ENCODE results near the gene RPS13.
"Not testable (repeated sequence)": the region's sequence is repeated elsewhere in the genome, so short reads cannot be mapped to it uniquely, and the experiment has no call there.

The RPS13 gene

GRCh38 chr11:17077520-17078401, at the start of gene RPS13:
Gene RPS13 (minus strand): TSS chr11:17077667. CDS start chr11:17077641, 26 bp downstream.
- in situ Hi-C loops (cut with MboI; ENCODE audit: low sequenced_read_pairs): no loop called here

- in situ Hi-C loops (cut with MboI; ENCODE audit: low sequenced_read_pairs): no loop called here
Observed at GRCh38 chr11:17121981-17122380, 44.5 kb upstream of the RPS13 start.

GRCh38 chr11:17117262-17117661, 39.8 kb upstream of the RPS13 start:
- in situ Hi-C loops (cut with MboI; ENCODE audit: low sequenced_read_pairs): no loop called here

GRCh38 chr11:17116117-17116516, 38.6 kb upstream of the RPS13 start:
- in situ Hi-C loops (cut with MboI; ENCODE audit: low sequenced_read_pairs): no loop called here

GRCh38 chr11:17107745-17108144, 30.3 kb upstream of the RPS13 start:
- in situ Hi-C loops (cut with MboI; ENCODE audit: low sequenced_read_pairs): not testable (repeated sequence)

GRCh38 chr11:17105404-17106040, 28.1 kb upstream of the RPS13 start:
- in situ Hi-C loops (cut with MboI; ENCODE audit: low sequenced_read_pairs): not testable (repeated sequence)

- in situ Hi-C loops (cut with MboI; ENCODE audit: low sequenced_read_pairs): no loop called here
Observed at GRCh38 chr11:17102462-17102861, 25.0 kb upstream of the RPS13 start.

GRCh38 chr11:17098658-17099057, 21.2 kb upstream of the RPS13 start:
- in situ Hi-C loops (cut with MboI; ENCODE audit: low sequenced_read_pairs): no loop called here

GRCh38 chr11:17098038-17098437, 20.6 kb upstream of the RPS13 start:
- in situ Hi-C loops (cut with MboI; ENCODE audit: low sequenced_read_pairs): no loop called here

- in situ Hi-C loops (cut with MboI; ENCODE audit: low sequenced_read_pairs): not testable (repeated sequence)
Observed at GRCh38 chr11:17085976-17086375, 8.5 kb upstream of the RPS13 start.

GRCh38 chr11:17077240-17077519, 287 bp downstream of the RPS13 start:
- in situ Hi-C loops (cut with MboI; ENCODE audit: low sequenced_read_pairs): no loop called here

GRCh38 chr11:17076517-17077239, 789 bp downstream of the RPS13 start:
- in situ Hi-C loops (cut with MboI; ENCODE audit: low sequenced_read_pairs): no loop called here

GRCh38 chr11:17075506-17075905, 2.0 kb downstream of the RPS13 start:
- in situ Hi-C loops (cut with MboI; ENCODE audit: low sequenced_read_pairs): no loop called here

GRCh38 chr11:17073370-17074027, 4.0 kb downstream of the RPS13 start:
- in situ Hi-C loops (cut with MboI; ENCODE audit: low sequenced_read_pairs): loop anchor here (25.0 kb wide), 1 partner anchor 136 kb away; no protein-coding TSS in a partner anchor

- in situ Hi-C loops (cut with MboI; ENCODE audit: low sequenced_read_pairs): loop anchor here (25.0 kb wide), 1 partner anchor 130 kb away; no protein-coding TSS in a partner anchor
Observed at GRCh38 chr11:17067417-17067816, 10.1 kb downstream of the RPS13 start.

GRCh38 chr11:17066691-17067090, 10.8 kb downstream of the RPS13 start:
- in situ Hi-C loops (cut with MboI; ENCODE audit: low sequenced_read_pairs): loop anchor here (25.0 kb wide), 1 partner anchor 129 kb away; no protein-coding TSS in a partner anchor

GRCh38 chr11:17063171-17064002, 14.1 kb downstream of the RPS13 start:
- in situ Hi-C loops (cut with MboI; ENCODE audit: low sequenced_read_pairs): loop anchor here (25.0 kb wide), 1 partner anchor 126 kb away; no protein-coding TSS in a partner anchor

- in situ Hi-C loops (cut with MboI; ENCODE audit: low sequenced_read_pairs): loop anchor here (25.0 kb wide), 1 partner anchor 114 kb away; no protein-coding TSS in a partner anchor
Observed at GRCh38 chr11:17051146-17051545, 26.3 kb downstream of the RPS13 start.

- in situ Hi-C loops (cut with MboI; ENCODE audit: low sequenced_read_pairs): not testable (repeated sequence)
Observed at GRCh38 chr11:17048491-17048890, 29.0 kb downstream of the RPS13 start.

GRCh38 chr11:17046690-17047089, 30.8 kb downstream of the RPS13 start:
- in situ Hi-C loops (cut with MboI; ENCODE audit: low sequenced_read_pairs): no loop called here

Data from hTERT RPE-1 (cell line).